Measurements from ENCODE around the gene CLDN6. TPM values are rescaled to one million over a fixed set of nuclear protein-coding genes. Genes with fewer than 3 reads are reported as not detected.

CLDN6 gene
- total RNA-seq, 1 donor from 2014 or later = not detected

GRCh38 chr16:3038256-3038655 lies 20.3 kb upstream of the CLDN6 start:
- DNase-seq (peak; percentile 75), ATAC-seq (peak; percentile 39)
- no peak overlapping the region for H3K4me3 ChIP-seq
- H3K9me3 ChIP-seq = no peaks in the 10 kb centered on the region
- intact Hi-C loops (cut with DNase I) = no loop called here
- no peaks in the 10 kb centered on the region for H3K4me1 ChIP-seq
- H3K27me3 ChIP-seq = peaks cover 62% of the 10 kb centered on the region
- no peak for TF ChIP-seq CTCF (IDR thresholded peaks at IDR 0.05)
- H3K36me3 ChIP-seq = no peaks in the 10 kb centered on the region
- no peak overlapping the region for H3K27ac ChIP-seq

- TF ChIP-seq CTCF (IDR thresholded peaks at IDR 0.05) = no peak
- H3K27me3 ChIP-seq = peaks cover 58% of the 10 kb centered on the region
- no peaks in the 10 kb centered on the region for H3K4me1 ChIP-seq
- ATAC-seq (peak; percentile 81), DNase-seq (peak; percentile 86)
- H3K27ac ChIP-seq = peak within 1 kb of the TSS; percentile 36
- H3K4me3 ChIP-seq = peak within 1 kb of the TSS; percentile 46
- no peaks in the 10 kb centered on the region for H3K9me3 ChIP-seq
- no peaks in the 10 kb centered on the region for H3K36me3 ChIP-seq
- intact Hi-C loops (cut with DNase I) = no loop called here
Observed at GRCh38 chr16:3036726-3037315, 18.8 kb upstream of the CLDN6 start, which contains the start of gene BICDL2. TSS of gene BICDL2 (minus strand) at chr16:3036944. CDS start at chr16:3035496, 1,448 bp downstream.

- peak overlapping the region; percentile 36 for H3K27ac ChIP-seq
- H3K27me3 ChIP-seq = peaks cover 52% of the 10 kb centered on the region
- H3K9me3 ChIP-seq = no peaks in the 10 kb centered on the region
- no peak for TF ChIP-seq CTCF (IDR thresholded peaks at IDR 0.05)
- no peaks in the 10 kb centered on the region for H3K4me1 ChIP-seq
- peak; percentile 51 for ATAC-seq
- H3K36me3 ChIP-seq = no peaks in the 10 kb centered on the region
- peak overlapping the region; percentile 46 for H3K4me3 ChIP-seq
- intact Hi-C loops (cut with DNase I) = no loop called here
- DNase-seq = peak; percentile 77
Observed at GRCh38 chr16:3035972-3036725, 18.2 kb upstream of the CLDN6 start.

- H3K27me3 ChIP-seq = peaks cover 55% of the 10 kb centered on the region
- intact Hi-C loops (cut with DNase I) = no loop called here
- H3K36me3 ChIP-seq = no peaks in the 10 kb centered on the region
- ATAC-seq (no peak), DNase-seq (no peak)
- H3K4me1 ChIP-seq = no peaks in the 10 kb centered on the region
- H3K9me3 ChIP-seq = no peaks in the 10 kb centered on the region
- TF ChIP-seq CTCF (IDR thresholded peaks at IDR 0.05) = no peak
- peak overlapping the region; percentile 46 for H3K4me3 ChIP-seq
- no peak overlapping the region for H3K27ac ChIP-seq
Observed at GRCh38 chr16:3035289-3035971, 17.4 kb upstream of the CLDN6 start.

- peaks cover 8% of the 10 kb centered on the region for H3K4me1 ChIP-seq
- no peak overlapping the region for H3K4me3 ChIP-seq
- DNase-seq = no peak
- ATAC-seq = no peak
- intact Hi-C loops (cut with DNase I) = no loop called here
- H3K27ac ChIP-seq = no peak overlapping the region
- no peaks in the 10 kb centered on the region for H3K36me3 ChIP-seq
- peaks cover 59% of the 10 kb centered on the region for H3K27me3 ChIP-seq
- no peak for TF ChIP-seq CTCF (IDR thresholded peaks at IDR 0.05)
- H3K9me3 ChIP-seq = no peaks in the 10 kb centered on the region
Observed at GRCh38 chr16:3032624-3033023, 14.6 kb upstream of the CLDN6 start.
